Mesendoderm (in vitro differentiated cells): ENCODE data around the gene CTAGE9.
"Not testable (repeated sequence)": the region's sequence is repeated elsewhere in the genome, so short reads cannot be mapped to it uniquely, and the experiment has no call there.

Experiments used
- DNase-seq: peaks from one replicate; pipeline ENCODE4 v3.0.0; 2013
- H2AK5ac ChIP-seq: 2 replicates; pipeline ENCODE4 v1.6.1; 2013; ENCODE audit warnings: low read length, inconsistent platforms
- H2BK120ac ChIP-seq: 2 replicates; pipeline ENCODE4 v1.6.1; 2013; ENCODE audit warnings: low read depth, mild to moderate bottlenecking, low read length, moderate library complexity, mixed read lengths
- H2BK15ac ChIP-seq: replicated peaks from 2 replicates; pipeline ENCODE4 v1.6.1; 2013; ENCODE audit warnings: low read depth, mild to moderate bottlenecking, moderate library complexity
- H2BK5ac ChIP-seq: 2 replicates; pipeline ENCODE4 v1.6.1; 2013; ENCODE audit warnings: low read length, inconsistent platforms
- H3K18ac ChIP-seq: 2 replicates; pipeline ENCODE4 v1.6.1; 2013; ENCODE audit warnings: mild to moderate bottlenecking, low read length, mixed read lengths
- H3K23ac ChIP-seq: one replicate; pipeline ENCODE4 v1.6.1; 2013; ENCODE audit warnings: low read length
- H3K27ac ChIP-seq: 2 replicates; pipeline ENCODE4 v1.5.1; 2013; ENCODE audit warnings: low read depth, mild to moderate bottlenecking, inconsistent platforms, low read length, moderate library complexity
- H3K27me3 ChIP-seq: 2 replicates; pipeline ENCODE4 v1.6.1; 2013; ENCODE audit warnings: low read length, control low read depth, mild to moderate bottlenecking, inconsistent platforms; ENCODE audit not compliant: insufficient read depth, poor library complexity
- H3K36me3 ChIP-seq: 2 replicates; pipeline ENCODE4 v1.6.1; 2013; ENCODE audit warnings: low read length, inconsistent platforms; ENCODE audit not compliant: control insufficient read depth, insufficient read depth
- H3K4ac ChIP-seq: one replicate; pipeline ENCODE4 v1.6.1; 2013; ENCODE audit warnings: low read depth, mild to moderate bottlenecking, low read length, moderate library complexity
- H3K4me1 ChIP-seq: 2 replicates; pipeline ENCODE4 v1.6.1; 2013; ENCODE audit warnings: low read depth, low read length, inconsistent platforms; ENCODE audit not compliant: control insufficient read depth
- H3K4me2 ChIP-seq: 2 replicates; pipeline ENCODE4 v1.6.1; 2013; ENCODE audit warnings: low read length
- H3K4me3 ChIP-seq: 2 replicates; pipeline ENCODE4 v1.5.1; 2013; ENCODE audit warnings: mild to moderate bottlenecking, low read length
- H3K56ac ChIP-seq: one replicate; pipeline ENCODE4 v1.6.1; 2013; ENCODE audit warnings: low read length
- H3K79me1 ChIP-seq: 2 replicates; pipeline ENCODE4 v1.6.1; 2013; ENCODE audit warnings: low read length, inconsistent platforms
- H3K79me2 ChIP-seq: 2 replicates; pipeline ENCODE4 v1.6.1; 2013; ENCODE audit warnings: mild to moderate bottlenecking, low read length; ENCODE audit not compliant: control insufficient read depth, insufficient read depth
- H3K9ac ChIP-seq: 2 replicates; pipeline ENCODE4 v1.6.1; 2013; ENCODE audit warnings: low read length, inconsistent platforms
- H4K5ac ChIP-seq: one replicate; pipeline ENCODE4 v1.6.1; 2013; ENCODE audit warnings: low read length
- H4K8ac ChIP-seq: one replicate; pipeline ENCODE4 v1.6.1; 2013; ENCODE audit warnings: low read depth, mild to moderate bottlenecking, control low read depth, low read length, moderate library complexity
- WGBS: extraction: QIAGEN DNeasy Blood & Tissue Kit; methylation state at CpG from one replicate; pipeline ENCODE4 v1.1.7; 2013; ENCODE audit warnings: low lambda C conversion rate, missing lambda C conversion rate; ENCODE audit not compliant: insufficient coverage; ENCODE audit errors: extremely low coverage; 5-methylcytosine and 5-hydroxymethylcytosine counted together

CTAGE9 gene

GRCh38 chr6:131700851-131701250, 10.0 kb downstream of the CTAGE9 start:
- H3K27me3 ChIP-seq, DNase-seq, H3K79me1 ChIP-seq, H2AK5ac ChIP-seq, H3K36me3 ChIP-seq, H3K4me2 ChIP-seq, H3K56ac ChIP-seq, H3K4me1 ChIP-seq, H2BK120ac ChIP-seq, H3K4me3 ChIP-seq, H2BK15ac ChIP-seq, H3K4ac ChIP-seq, H3K9ac ChIP-seq, H3K79me2 ChIP-seq, H4K8ac ChIP-seq, H2BK5ac ChIP-seq, H4K5ac ChIP-seq, H3K18ac ChIP-seq, H3K23ac ChIP-seq, H3K27ac ChIP-seq: not testable (repeated sequence)
- no CpG with 5 or more reads among the region's 14 CpGs for WGBS

GRCh38 chr6:131696956-131697355, 13.9 kb downstream of the CTAGE9 start:
- Histone ChIP-seq H3K18ac (no peak overlapping the region), H3K79me1 (no peaks in the 10 kb centered on the region), H3K4ac (no peak overlapping the region), H4K5ac (no peak overlapping the region), H2AK5ac (no peak overlapping the region), H4K8ac (no peak overlapping the region), H3K4me2 (no peak overlapping the region), H3K27me3 (no peaks in the 10 kb centered on the region), H2BK5ac (no peak overlapping the region), H3K4me1 (no peaks in the 10 kb centered on the region), H3K9ac (no peak overlapping the region), H3K56ac (no peak overlapping the region), H3K79me2 (no peaks in the 10 kb centered on the region), H3K36me3 (no peaks in the 10 kb centered on the region), H3K4me3 (no peak overlapping the region), H3K23ac (no peak overlapping the region), H3K27ac (no peak overlapping the region), H2BK15ac (no peak overlapping the region), H2BK120ac (no peak overlapping the region)
- DNase-seq: no peak
- no CpG with 5 or more reads among the region's 7 CpGs for WGBS

GRCh38 chr6:131694832-131695426, 15.9 kb downstream of the CTAGE9 start:
- no peak overlapping the region for H3K9ac ChIP-seq
- no peak overlapping the region for H2BK120ac ChIP-seq
- no peak overlapping the region for H3K4me2 ChIP-seq
- no peak overlapping the region for H3K4ac ChIP-seq
- no peak overlapping the region for H4K5ac ChIP-seq
- no peaks in the 10 kb centered on the region for H3K36me3 ChIP-seq
- no peak overlapping the region for H3K18ac ChIP-seq
- H2AK5ac ChIP-seq: no peak overlapping the region
- no peak overlapping the region for H3K56ac ChIP-seq
- peak; percentile 87 for DNase-seq
- no peak overlapping the region for H2BK5ac ChIP-seq
- H3K23ac ChIP-seq: no peak overlapping the region
- H3K27me3 ChIP-seq: no peaks in the 10 kb centered on the region
- H2BK15ac ChIP-seq: no peak overlapping the region
- H3K79me2 ChIP-seq: no peaks in the 10 kb centered on the region
- no peak overlapping the region for H3K27ac ChIP-seq
- no peak overlapping the region for H3K4me3 ChIP-seq
- no peaks in the 10 kb centered on the region for H3K4me1 ChIP-seq
- no peaks in the 10 kb centered on the region for H3K79me1 ChIP-seq
- WGBS: no CpG with 5 or more reads among the region's 2 CpGs
- H4K8ac ChIP-seq: no peak overlapping the region

GRCh38 chr6:131693384-131693783, 17.4 kb downstream of the CTAGE9 start:
- Histone ChIP-seq H4K8ac (no peak overlapping the region), H3K79me1 (no peaks in the 10 kb centered on the region), H3K4me1 (no peaks in the 10 kb centered on the region), H3K18ac (no peak overlapping the region), H3K4ac (no peak overlapping the region), H3K36me3 (no peaks in the 10 kb centered on the region), H3K27ac (no peak overlapping the region), H2BK5ac (no peak overlapping the region), H2AK5ac (no peak overlapping the region), H3K4me3 (no peak overlapping the region), H3K79me2 (no peaks in the 10 kb centered on the region), H3K27me3 (no peaks in the 10 kb centered on the region), H3K56ac (no peak overlapping the region), H3K4me2 (no peak overlapping the region), H2BK120ac (no peak overlapping the region), H4K5ac (no peak overlapping the region), H3K23ac (no peak overlapping the region), H3K9ac (no peak overlapping the region), H2BK15ac (no peak overlapping the region)
- peak; percentile 10 for DNase-seq
- WGBS: no CpG with 5 or more reads among the region's 5 CpGs

- Histone ChIP-seq H4K5ac (no peak overlapping the region), H3K79me1 (no peaks in the 10 kb centered on the region)
Measured at GRCh38 chr6:131692589-131692988, 18.2 kb downstream of the CTAGE9 start.

GRCh38 chr6:131692031-131692430, 18.8 kb downstream of the CTAGE9 start:
- Histone ChIP-seq H3K79me1 (no peaks in the 10 kb centered on the region), H3K4me2 (no peak overlapping the region)
- 100% methylated on average over 1 of the region's 1 CpG for WGBS

More at GRCh38 chr6:131692589-131692988, 18.2 kb downstream of the CTAGE9 start:
- Histone ChIP-seq H3K23ac (no peak overlapping the region), H2BK5ac (no peak overlapping the region), H4K8ac (no peak overlapping the region), H3K4me1 (no peaks in the 10 kb centered on the region), H2BK120ac (no peak overlapping the region), H3K18ac (no peak overlapping the region), H3K4me2 (no peak overlapping the region), H3K27me3 (no peaks in the 10 kb centered on the region), H2AK5ac (no peak overlapping the region), H3K27ac (no peak overlapping the region), H3K4ac (no peak overlapping the region), H3K56ac (no peak overlapping the region), H3K4me3 (no peak overlapping the region), H3K79me2 (no peaks in the 10 kb centered on the region), H3K36me3 (no peaks in the 10 kb centered on the region), H2BK15ac (no peak overlapping the region), H3K9ac (no peak overlapping the region)
- DNase-seq: no peak

More at GRCh38 chr6:131692031-131692430, 18.8 kb downstream of the CTAGE9 start:
- no peak overlapping the region for H4K5ac ChIP-seq
- H3K4me1 ChIP-seq: no peaks in the 10 kb centered on the region
- no peak overlapping the region for H3K56ac ChIP-seq
- no peak for DNase-seq
- H3K23ac ChIP-seq: no peak overlapping the region
- no peak overlapping the region for H3K4me3 ChIP-seq
- no peak overlapping the region for H3K27ac ChIP-seq
- H3K9ac ChIP-seq: no peak overlapping the region
- H2BK15ac ChIP-seq: no peak overlapping the region
- no peak overlapping the region for H4K8ac ChIP-seq
- no peak overlapping the region for H2BK120ac ChIP-seq
- no peaks in the 10 kb centered on the region for H3K79me2 ChIP-seq
- no peak overlapping the region for H3K18ac ChIP-seq
- H3K4ac ChIP-seq: no peak overlapping the region
- no peak overlapping the region for H2AK5ac ChIP-seq
- no peak overlapping the region for H2BK5ac ChIP-seq
- no peaks in the 10 kb centered on the region for H3K27me3 ChIP-seq
- H3K36me3 ChIP-seq: no peaks in the 10 kb centered on the region
